Measurements from ENCODE around the gene UQCR11.

- TF ChIP-seq POLR2A (IDR thresholded peaks at IDR 0.05): peak; percentile 39 to 72 (median 42)
- TF ChIP-seq, protein P1, sequence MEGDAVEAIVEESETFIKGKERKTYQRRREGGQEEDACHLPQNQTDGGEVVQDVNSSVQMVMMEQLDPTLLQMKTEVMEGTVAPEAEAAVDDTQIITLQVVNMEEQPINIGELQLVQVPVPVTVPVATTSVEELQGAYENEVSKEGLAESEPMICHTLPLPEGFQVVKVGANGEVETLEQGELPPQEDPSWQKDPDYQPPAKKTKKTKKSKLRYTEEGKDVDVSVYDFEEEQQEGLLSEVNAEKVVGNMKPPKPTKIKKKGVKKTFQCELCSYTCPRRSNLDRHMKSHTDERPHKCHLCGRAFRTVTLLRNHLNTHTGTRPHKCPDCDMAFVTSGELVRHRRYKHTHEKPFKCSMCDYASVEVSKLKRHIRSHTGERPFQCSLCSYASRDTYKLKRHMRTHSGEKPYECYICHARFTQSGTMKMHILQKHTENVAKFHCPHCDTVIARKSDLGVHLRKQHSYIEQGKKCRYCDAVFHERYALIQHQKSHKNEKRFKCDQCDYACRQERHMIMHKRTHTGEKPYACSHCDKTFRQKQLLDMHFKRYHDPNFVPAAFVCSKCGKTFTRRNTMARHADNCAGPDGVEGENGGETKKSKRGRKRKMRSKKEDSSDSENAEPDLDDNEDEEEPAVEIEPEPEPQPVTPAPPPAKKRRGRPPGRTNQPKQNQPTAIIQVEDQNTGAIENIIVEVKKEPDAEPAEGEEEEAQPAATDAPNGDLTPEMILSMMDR (IDR thresholded peaks at IDR 0.05): peak in 2 of 7 experiments; percentile 7 to 15
These were observed 47.4 kb upstream of the UQCR11 start, which contains the start of gene TCF3 for GRCh38 chr19:1652471-1653299.

All from body of pancreas (tissue), 4 donors.